Activated naive CD4-positive, alpha-beta T cell treated with Interleukin-2 at 50 U/mL for 16 hours (primary cell): Measurements from ENCODE around the gene HAT1.
"Not testable (repeated sequence)": the region's sequence is repeated elsewhere in the genome, so short reads cannot be mapped to it uniquely, and the experiment has no call there.

Source experiments
- DNase-seq: peaks from one replicate; pipeline ENCODE4 v3.0.0-alpha.2; 2020

The HAT1 gene

DNA sequence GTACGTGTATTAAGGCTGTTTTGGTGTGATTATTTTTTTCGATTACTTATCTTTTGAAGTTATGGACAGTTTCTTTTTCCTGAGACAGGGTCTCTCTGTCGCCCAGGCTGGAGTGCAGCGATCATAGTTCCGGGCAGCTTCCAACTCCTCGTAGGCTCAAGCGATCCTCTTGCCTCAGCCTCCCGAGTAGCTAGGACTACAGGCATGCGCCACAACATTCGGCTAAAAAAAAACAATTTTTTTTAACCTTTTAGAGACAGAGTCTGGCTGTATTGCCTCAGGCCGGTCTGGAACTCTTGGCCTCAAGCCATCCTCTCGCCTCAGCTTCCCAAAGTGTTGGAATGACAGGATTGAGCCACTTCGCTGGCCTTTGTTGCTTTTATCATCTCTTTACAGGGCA, 945 bp downstream of the HAT1 start:
- DNase-seq, result no peak

DNA sequence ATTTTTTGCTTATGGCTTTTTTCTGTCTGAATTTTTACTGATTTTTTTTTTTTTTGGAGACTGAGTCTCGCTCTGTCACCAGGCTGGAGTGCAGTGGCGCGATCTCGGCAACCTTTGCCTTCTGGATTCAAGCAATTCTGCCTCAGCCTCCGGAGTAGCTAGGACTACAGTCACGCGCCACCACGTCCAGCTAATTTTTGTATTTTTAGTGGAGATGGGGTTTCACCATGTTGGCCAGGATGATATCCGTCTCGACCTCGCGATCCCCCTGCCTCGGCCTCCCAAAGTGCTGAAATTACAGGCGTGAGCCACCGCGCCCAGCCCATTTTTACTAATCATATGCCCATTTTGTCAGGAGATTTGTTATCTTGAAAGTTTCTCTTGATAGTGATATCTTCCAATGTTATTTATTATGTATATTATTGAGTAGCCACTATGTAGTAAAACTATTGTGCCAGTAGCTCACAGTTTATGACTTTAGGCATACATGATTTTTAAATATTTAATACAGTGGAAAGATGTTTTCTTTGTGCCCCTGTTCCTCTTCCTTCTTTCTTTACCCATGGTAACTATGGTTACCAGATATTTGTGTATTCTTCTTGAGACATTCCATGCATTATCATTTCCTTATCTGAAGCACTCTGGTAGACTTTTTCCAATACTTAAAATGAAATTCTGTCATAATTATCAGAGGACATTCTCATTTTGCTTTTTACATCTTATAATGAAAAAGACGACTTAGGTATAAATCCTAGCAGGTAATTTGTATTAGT, 2.1 kb downstream of the HAT1 start:
- DNase-seq, result no peak

DNA sequence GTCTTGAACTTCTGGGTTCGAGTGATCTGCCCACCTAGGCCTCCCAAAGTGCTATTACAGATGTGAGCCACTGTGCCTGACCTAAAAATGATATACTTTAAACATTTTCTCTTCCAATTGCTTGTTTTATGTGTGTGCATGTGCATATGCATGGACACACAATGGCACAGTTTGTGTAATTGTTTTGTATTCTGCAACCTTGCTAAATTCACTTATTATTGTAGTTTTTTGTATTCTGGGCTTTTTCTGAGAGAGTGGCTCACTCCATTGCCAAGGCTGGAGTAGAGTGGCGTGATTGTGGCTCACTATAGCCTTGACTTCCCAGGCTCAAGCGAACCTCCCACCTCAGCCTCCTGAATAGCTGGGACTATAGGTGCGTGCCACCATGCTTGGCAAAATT, 8.1 kb downstream of the HAT1 start:
- no peak for DNase-seq

DNA sequence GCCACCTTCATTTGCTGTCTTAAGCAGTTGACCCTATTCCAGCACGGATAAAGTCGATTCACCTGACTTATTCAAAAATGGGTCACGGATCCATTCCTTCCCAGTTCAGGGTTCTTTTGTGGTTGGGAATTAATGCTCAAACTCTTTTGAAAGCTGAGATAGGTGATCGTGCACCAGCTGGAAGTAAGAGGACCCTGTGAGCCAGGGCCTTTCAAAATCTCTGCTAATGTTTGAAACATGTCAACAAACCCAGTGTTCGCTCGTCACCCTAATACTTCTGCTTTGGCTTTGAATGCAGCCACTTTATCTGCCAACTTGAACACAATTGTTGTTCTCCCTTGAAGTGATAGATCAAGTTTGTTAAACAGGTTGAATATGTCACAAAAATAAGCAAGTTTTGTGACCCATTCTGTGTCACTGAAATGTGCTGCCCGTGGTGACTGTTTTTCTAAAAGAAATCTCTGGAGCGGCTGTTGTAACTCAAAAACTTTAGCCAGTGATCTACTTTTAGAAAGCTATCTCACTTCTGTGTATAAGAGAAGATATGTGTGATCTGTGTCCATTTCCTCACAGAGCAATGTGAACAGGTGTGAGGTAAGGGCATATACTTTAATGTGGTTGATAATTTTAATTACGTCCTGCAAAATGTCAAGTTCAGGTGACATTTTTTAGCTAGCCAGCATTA, 16.9 kb downstream of the HAT1 start:
- no peak for DNase-seq

DNA sequence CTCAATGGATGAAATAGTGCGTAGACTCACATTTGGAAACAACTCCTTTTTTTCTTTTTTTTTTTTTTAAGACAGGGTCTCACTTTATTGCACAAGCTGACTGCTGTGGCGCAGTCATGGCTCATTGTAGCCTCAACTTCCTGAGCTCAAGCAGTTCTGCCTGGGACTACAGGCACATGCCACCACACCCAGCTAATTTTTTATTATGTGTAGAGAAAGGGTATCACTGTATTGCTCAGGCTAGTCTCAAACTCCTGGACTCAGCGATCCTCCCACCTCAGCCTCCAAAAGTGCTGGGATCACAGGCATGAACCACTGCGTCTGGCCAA, 17.4 kb downstream of the HAT1 start:
- DNase-seq, result no peak

DNA sequence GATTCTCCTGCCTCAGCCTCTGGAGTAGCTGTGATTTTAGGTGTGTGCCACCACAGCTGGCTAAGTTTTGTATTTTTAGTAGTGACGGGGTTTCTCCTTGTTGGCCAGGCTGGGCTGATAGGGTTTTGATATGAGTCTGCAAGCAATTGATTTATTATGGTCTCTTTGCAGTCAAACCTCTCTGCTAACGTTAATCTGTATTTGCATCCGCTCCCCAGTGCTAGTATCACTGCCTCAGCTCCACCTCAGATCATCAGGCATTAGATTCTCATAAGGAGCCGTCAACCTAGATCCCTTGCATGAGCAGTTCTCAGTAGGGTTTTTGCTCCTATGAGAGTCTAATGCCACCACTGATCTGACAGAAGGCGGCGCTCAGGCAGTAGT, 19.0 kb downstream of the HAT1 start:
- DNase-seq, result no peak

DNA sequence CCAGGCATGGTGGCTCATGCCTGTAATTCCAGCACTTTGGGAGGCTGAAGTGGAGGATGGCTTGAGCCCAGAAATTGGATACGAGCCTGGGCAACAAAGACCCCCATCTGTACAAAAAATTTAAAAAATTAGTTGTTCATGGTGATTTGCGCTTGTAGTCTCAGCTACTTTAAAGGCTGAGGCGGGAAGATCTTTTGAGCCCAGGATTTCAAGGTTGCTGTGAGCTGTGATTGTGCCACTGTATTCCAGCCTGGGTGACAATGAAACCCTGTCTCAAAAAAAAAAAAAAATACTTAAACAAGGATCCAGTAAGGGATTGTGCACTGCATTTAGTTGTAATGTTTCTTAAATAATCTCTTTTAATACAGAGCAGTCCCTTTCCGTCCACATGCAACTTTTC, 21.6 kb downstream of the HAT1 start:
- DNase-seq, result no peak

DNA sequence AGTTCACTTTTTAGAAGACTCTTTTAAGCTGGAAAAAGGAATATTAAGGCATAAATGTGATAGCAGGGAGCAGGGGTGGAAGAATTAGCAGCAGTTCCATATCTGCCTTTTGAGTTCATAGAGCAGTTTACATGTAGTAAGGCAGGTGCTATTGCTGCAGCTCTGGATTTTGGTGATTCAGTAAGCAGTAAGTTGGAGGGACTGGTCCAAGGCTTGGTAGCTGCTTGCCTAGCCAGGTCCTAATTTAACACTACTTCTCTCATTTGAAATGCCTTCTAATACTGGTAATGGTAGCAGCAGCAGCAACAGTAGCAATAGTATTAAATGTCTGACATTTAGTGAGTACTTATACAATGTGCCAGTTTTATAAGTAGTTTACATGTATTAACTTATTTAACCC, 30.0 kb downstream of the HAT1 start:
- no peak for DNase-seq

DNA sequence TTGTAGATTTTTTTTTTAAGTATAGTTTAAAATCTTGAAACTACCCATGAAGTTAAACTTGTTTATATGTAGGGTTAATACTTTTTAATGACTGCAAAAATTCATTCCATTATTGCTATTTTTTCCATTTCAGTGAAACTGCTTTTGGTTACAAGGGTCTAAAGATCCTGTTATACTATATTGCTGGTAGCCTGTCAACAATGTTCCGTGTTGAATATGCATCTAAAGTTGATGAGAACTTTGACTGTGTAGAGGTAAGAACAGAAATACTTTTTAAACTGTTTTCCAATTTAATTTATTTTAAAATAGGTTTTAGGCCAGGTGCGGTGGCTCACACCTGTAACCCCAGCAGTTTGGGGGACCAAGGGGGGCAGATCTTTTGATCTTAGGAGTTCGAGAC, 30.5 kb downstream of the HAT1 start:
- DNase-seq, result no peak

DNA sequence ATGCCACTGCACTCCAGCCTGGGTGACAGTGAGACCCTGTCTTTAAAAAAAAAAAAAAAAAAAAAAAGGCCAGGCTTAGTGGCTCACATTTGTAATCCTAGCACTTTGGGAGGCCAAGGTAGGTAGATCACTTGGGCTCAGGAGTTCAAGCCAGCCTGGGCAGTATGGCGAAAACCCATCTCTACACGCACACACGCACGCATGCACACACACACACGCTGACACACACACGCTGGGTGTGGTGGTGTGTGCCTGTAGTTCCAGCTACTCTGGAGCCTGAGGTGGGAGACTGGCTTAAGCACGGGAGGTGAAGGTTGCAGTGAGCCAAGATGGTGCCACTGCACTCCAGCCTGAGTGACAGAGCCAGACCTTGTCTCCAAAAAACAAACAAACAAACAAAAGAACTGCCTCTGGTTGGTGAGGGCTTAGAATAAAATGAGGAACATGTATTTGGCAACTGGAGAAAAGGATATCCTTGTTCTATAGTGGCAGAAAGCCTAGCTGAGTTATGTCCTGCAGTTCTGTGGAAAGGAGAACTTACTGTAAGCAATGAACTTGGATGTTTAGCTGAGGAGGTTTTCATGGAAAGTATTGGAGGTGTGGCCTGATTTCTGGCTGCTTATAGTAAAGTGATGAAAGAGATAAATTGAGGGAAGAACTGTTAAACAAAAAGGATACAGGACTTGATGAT, 34.0 kb downstream of the HAT1 start:
- no peak for DNase-seq

GRCh38 chr2:171957061-171957460, 34.8 kb downstream of the HAT1 start:
- DNase-seq, result no peak

DNA sequence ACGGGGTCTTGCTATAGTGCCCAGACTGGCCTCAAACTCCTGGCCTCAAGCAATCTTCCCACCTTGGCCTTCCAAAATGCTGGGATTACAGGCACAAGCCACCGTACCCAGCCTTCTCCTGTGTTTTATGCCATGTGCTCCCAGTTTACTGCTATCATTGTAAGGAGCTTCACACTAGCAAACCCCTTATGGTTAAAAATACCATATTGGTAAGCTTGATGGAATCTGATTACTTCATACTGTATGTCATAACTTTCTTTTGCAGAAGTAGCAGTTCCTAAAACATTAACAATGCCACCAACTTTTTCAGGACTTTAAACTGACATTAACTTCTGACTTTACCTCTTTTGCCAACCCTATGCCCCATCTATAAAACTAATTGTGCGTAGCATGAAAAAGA, 36.2 kb downstream of the HAT1 start:
- DNase-seq, result no peak

DNA sequence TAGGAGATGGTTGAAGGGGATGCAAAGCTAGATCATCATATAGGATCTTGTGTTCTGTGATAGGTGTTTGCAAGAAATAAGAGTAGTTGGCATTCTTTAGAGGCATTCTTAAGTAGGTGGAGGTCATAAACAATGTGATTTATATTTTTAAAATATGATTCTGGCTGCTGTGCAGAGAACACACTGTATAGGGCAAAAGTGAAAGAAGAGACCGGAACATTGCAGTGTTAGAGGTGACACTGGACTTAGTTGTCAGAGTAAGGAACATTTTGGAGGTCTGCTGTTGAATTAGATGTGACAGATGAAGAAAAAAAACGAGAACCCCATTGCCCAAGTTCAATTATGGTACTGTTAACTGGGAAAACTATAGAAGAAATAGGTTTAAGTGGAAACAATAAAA, 37.7 kb downstream of the HAT1 start:
- no peak for DNase-seq

- DNase-seq, result no peak
These were observed 38.3 kb downstream of the HAT1 start for GRCh38 chr2:171960570-171960969.

GRCh38 chr2:171963198-171963597, 40.9 kb downstream of the HAT1 start:
- DNase-seq, result no peak

- no peak for DNase-seq
These were observed 42.0 kb downstream of the HAT1 start for GRCh38 chr2:171964308-171964707.

GRCh38 chr2:171965238-171965637, 43.0 kb downstream of the HAT1 start:
- no peak for DNase-seq

GRCh38 chr2:171965661-171966060, 43.4 kb downstream of the HAT1 start:
- DNase-seq, result no peak

DNA sequence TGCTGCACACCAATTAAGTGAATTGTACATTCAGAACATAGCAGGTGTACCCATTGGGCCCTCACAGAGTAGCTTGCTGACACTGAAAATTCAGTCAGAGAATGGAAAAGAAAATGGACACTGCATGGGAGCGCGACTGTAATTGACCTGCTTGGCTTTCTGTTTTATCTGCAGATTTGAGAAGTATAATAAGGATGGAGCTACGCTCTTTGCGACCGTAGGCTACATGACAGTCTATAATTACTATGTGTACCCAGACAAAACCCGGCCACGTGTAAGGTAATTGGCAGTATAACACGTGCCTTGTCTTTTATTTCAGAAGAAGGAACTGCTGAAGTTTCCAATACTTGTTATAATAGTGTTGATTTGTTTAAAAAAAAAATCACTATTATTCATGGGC, 44.0 kb downstream of the HAT1 start:
- no peak for DNase-seq

DNA sequence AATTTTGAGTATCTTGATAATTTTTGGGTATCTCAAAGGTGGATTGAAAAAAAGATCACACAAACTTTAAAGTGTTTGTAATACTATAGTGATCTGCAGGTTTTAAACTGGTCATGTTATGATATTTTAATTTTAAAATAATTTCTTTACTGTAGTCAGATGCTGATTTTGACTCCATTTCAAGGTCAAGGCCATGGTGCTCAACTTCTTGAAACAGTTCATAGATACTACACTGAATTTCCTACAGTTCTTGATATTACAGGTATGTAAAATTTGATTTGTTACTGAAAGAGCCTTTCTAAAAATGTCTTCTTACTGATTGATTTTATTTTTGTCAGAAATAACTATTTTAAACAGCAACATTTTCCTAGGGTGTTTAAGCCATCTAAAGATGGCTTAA, 44.4 kb downstream of the HAT1 start:
- no peak for DNase-seq

DNA sequence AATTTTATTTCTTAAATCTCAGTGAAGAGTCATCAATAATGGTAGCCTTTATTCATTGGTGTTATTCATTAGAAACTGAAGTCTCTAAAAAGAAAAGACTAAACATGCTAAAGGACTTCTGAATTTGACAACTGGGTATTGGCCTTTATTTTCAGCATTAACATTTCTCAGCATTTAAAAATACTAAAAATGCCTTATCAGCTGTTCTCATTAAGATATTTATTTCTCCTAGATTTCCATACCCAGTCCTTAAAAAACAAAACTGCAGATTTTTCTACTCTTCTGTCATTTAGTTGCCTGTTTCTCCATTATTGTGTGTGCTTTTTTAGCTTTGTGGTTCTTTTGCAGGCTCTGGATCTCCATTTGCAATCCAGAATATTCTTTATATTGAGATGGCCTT, 46.2 kb downstream of the HAT1 start:
- DNase-seq, result no peak

DNA sequence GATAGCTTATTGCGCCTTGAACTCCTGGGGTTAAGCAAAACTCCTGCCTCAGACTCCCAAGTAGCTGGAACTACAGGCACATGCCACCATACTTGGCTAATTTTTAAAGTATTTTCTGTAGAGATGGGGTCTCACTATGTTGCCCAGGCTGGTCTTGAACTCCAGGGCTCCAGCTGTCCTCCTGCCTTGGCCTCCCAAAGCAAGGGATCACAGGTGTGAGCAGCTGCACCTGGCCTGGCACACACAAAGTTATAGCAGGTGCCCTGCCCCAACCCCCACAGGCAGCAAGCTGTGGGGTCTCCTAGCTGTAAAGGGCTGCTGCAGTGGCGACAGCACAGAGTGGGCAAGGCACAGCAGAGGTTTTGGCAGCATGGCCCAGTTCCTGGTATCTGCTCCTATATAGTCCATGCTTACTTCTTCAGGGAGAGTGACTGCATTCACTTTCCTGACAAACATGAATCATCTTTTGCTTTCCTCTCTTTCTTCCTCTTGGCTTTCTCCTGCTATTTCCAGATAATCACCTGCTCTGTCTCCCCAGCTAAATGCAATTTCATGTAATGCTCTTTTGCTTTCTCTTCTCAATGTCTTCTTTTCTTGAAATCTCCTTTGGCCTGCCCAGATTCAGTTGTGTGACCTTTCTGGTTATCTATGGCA, 50.2 kb downstream of the HAT1 start:
- DNase-seq, result no peak

GRCh38 chr2:171979103-171979502, 56.8 kb downstream of the HAT1 start:
- DNase-seq, result no peak

DNA sequence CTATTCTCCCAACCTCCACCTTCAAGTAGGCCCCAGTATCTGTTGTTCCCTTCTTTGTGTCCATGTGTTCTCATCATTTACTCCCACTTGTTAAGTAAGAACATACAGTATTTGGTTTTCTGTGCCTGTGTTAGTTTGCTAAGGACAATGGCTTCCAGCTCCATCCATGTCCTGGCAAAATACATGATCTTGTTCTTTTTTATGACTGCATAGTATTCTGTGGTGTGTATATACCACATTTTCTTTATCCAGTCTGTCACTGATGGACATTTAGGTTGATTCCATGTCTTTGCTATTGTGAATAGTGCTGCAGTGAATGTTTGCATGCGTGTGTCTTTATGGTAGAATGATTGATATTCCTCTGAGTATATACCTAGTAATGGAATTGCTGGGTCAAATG, 61.7 kb downstream of the HAT1 start:
- not testable (repeated sequence) for DNase-seq
